Endothelial cell of umbilical vein (primary cell): ENCODE data around the gene ARHGAP29. TPM values are rescaled to one million over a fixed set of nuclear protein-coding genes. Genes with fewer than 3 reads are reported as not detected.

Source experiments
- BruUV-seq: library from RNA; stranded (reverse); fragments of 400-500 nt; replicated peaks from 2 replicates; lab custom pipeline; 2021; lab: Mats Ljungman, UMichigan
- CTCF ChIA-PET: fragments of 300-600, 350-600 bp; sonication (Branson Sonifier 250); formaldehyde crosslinking; loops from one replicate; lab custom pipeline; 2021; ENCODE audit warnings: antibody characterized with exemption, inconsistent platforms; lab: Charles Lee
- POLR2A ChIA-PET: fragments of 300-600, 350-600 bp; sonication (Branson Sonifier 250); formaldehyde crosslinking; loops from one replicate; lab custom pipeline; 2021; ENCODE audit warnings: antibody characterized with exemption, inconsistent platforms; lab: Charles Lee
- DNase-seq: peaks from one replicate; pipeline ENCODE4 v3.0.0-alpha.2; 2011; ENCODE audit warnings: low read depth, low spot score
- FAIRE-seq: peaks from 2 replicates; lab custom pipeline; 2011; peaks lifted over from hg19 to GRCh38; lab: Jason Lieb, UNC
- H2AFZ ChIP-seq: 2 replicates; pipeline ENCODE4 v1.6.0; 2012; ENCODE audit warnings: low read depth, low read length, control low read depth, inconsistent platforms
- H3K27ac ChIP-seq: 2 replicates; pipeline ENCODE4 v1.5.1; 2011; ENCODE audit warnings: low read depth, mild to moderate bottlenecking, control low read depth, low read length, moderate library complexity; ENCODE audit not compliant: insufficient read depth
- H3K27me3 ChIP-seq, 2 experiments: 2 replicates each; pipeline versions ENCODE4 v1.6.0 to v1.6.1; 2011; ENCODE audit warnings: low read length in 2 of 2, mixed read lengths in 1 of 2; ENCODE audit not compliant: control insufficient read depth in 2 of 2, insufficient read depth in 2 of 2
- H3K36me3 ChIP-seq, 2 experiments: 2 replicates in 1 of 2; 3 replicates in 1 of 2; pipeline ENCODE4 v1.5.1; 2011; ENCODE audit warnings: low read length in 2 of 2, mild to moderate bottlenecking in 1 of 2, moderate library complexity in 1 of 2; ENCODE audit not compliant: control insufficient read depth in 2 of 2, insufficient read depth in 2 of 2; ENCODE audit errors: extremely low read depth in 1 of 2
- H3K4me1 ChIP-seq: 3 replicates; pipeline ENCODE4 v1.5.1; 2011; ENCODE audit warnings: mild to moderate bottlenecking, low read length; ENCODE audit not compliant: control insufficient read depth, insufficient read depth; ENCODE audit errors: extremely low read depth
- H3K4me2 ChIP-seq: 2 replicates; pipeline ENCODE4 v1.6.1; 2011; ENCODE audit warnings: low read length, control low read depth, mixed read lengths; ENCODE audit not compliant: insufficient read depth
- H3K4me3 ChIP-seq, 3 experiments: fragments of 200-600 bp in 1 of 3; sonication (generic), shearing (Covaris generic) in 1 of 3; replicated peaks in 1 of 3; 2 replicates each; pipeline ENCODE4 v1.5.1; 2011 to 2016; ENCODE audit warnings: control low read depth in 3 of 3, low read length in 3 of 3, mild to moderate bottlenecking in 2 of 3, inconsistent platforms in 1 of 3, low read depth in 1 of 3, moderate library complexity in 1 of 3; ENCODE audit not compliant: insufficient read depth in 1 of 3
- H3K79me2 ChIP-seq: 2 replicates; pipeline ENCODE4 v1.6.0; 2012; ENCODE audit warnings: low read length, inconsistent platforms; ENCODE audit not compliant: control insufficient read depth, insufficient read depth
- H3K9ac ChIP-seq: replicated peaks from 2 replicates; pipeline ENCODE3; 2011; ENCODE audit warnings: low read length, control low read depth; ENCODE audit not compliant: insufficient read depth; ENCODE audit errors: extremely low read depth
- H3K9me1 ChIP-seq: replicated peaks from 3 replicates; pipeline ENCODE4 v1.6.0; 2011; ENCODE audit warnings: mild to moderate bottlenecking, low read length; ENCODE audit not compliant: control insufficient read depth, insufficient read depth; ENCODE audit errors: extremely low read depth
- H3K9me3 ChIP-seq: replicated peaks from 2 replicates; pipeline ENCODE4 v1.5.1; 2012; ENCODE audit warnings: low read length, inconsistent platforms; ENCODE audit not compliant: control insufficient read depth, insufficient read depth
- H4K20me1 ChIP-seq: replicated peaks from 2 replicates; pipeline ENCODE3; 2011; ENCODE audit warnings: mild to moderate bottlenecking, low read length; ENCODE audit not compliant: control insufficient read depth, insufficient read depth; ENCODE audit errors: extremely low read depth
- CTCF ChIP-seq, 2 donors: IDR thresholded peaks; 1 replicate in 1 of 2; 2 replicates in 1 of 2; pipeline ENCODE4 v1.5.1; 2011; ENCODE audit warnings: low read length in 2 of 2, mild to moderate bottlenecking in 2 of 2, moderate library complexity in 2 of 2, control low read depth in 1 of 2, inconsistent platforms in 1 of 2, low read depth in 1 of 2; ENCODE audit not compliant: insufficient read depth in 1 of 2; ENCODE audit errors: extremely low read depth in 1 of 2
- EZH2 ChIP-seq: IDR thresholded peaks from 2 replicates; pipeline ENCODE4 v1.6.1; 2012; ENCODE audit warnings: borderline replicate concordance, low read depth, mild to moderate bottlenecking, moderate library complexity, low read length, inconsistent platforms; ENCODE audit not compliant: severe bottlenecking
- FOS ChIP-seq: IDR thresholded peaks from 2 replicates; pipeline ENCODE4 v1.6.1; 2011; ENCODE audit warnings: mild to moderate bottlenecking, low read length, moderate library complexity, borderline replicate concordance; ENCODE audit not compliant: insufficient read depth
- GATA2 ChIP-seq: IDR thresholded peaks from 2 replicates; pipeline ENCODE4 v1.7.0; 2011; ENCODE audit warnings: low read depth, mild to moderate bottlenecking, moderate library complexity, mixed read lengths, low read length; ENCODE audit not compliant: insufficient read length, insufficient read depth
- JUN ChIP-seq: IDR thresholded peaks from 2 replicates; pipeline ENCODE4 v1.6.1; 2011; ENCODE audit warnings: borderline replicate concordance, low read depth; ENCODE audit not compliant: insufficient read length, insufficient read depth
- MYC ChIP-seq: IDR thresholded peaks from one replicate; pipeline ENCODE4 v1.6.1; 2011; ENCODE audit warnings: mild to moderate bottlenecking, low read depth, low read length
- POLR2A ChIP-seq: IDR thresholded peaks from 2 replicates; pipeline ENCODE4 v1.6.1; 2012; ENCODE audit warnings: low read depth, mild to moderate bottlenecking, control low read depth, low read length
- POLR2AphosphoS5 ChIP-seq: IDR thresholded peaks from 2 replicates; pipeline ENCODE4 v1.6.1; 2012; ENCODE audit warnings: low read depth, mild to moderate bottlenecking, control low read depth, low read length, moderate library complexity; ENCODE audit not compliant: insufficient read depth
- dilution Hi-C: fragments of 300-500 bp; cut with MboI; formaldehyde crosslinking; loops from one replicate; pipeline ENCODE4 v1.15.0; 2019; ENCODE audit warnings: low sequenced_read_pairs; ENCODE audit not compliant: extremely low pct_ligation_motif_present
- intact Hi-C: fragments of 100-400 bp; cut with micrococcal nuclease; formaldehyde crosslinking; loops from one replicate; pipeline ENCODE4 v1.10.0; 2022
- polyA plus RNA-seq, 4 experiments: library from polyadenylated mRNA; depleted of rRNA in 3 of 4; stranded (reverse) in 3 of 4; unstranded in 1 of 4; fragments of >200 nt; gene quantifications; 2 replicates each; pipeline versions ENCODE4 v1.2.1 to v1.2.3, GENCODE V29; 2011 to 2012; ENCODE audit warnings: missing spikeins in 1 of 4
- total RNA-seq: library from RNA; stranded (reverse); gene quantifications from 2 replicates; pipeline ENCODE4 v1.2.3, GENCODE V29; 2021

Gene ARHGAP29
- total and polyA plus RNA-seq, 2 donors (not counting 3 experiments of a cell fraction or from before 2014, with no cell fraction given), result 56.3 to 199 TPM

- DNase-seq, result no peak
- no peak for FAIRE-seq
- Histone ChIP-seq H3K4me1 (peaks cover 25% of the 10 kb centered on the region), H3K4me2 (no peak overlapping the region), H2AFZ (no peak overlapping the region), H3K4me3 (no peak overlapping the region), H3K27ac (peak overlapping the region; percentile 5), H3K27me3 (no peaks in the 10 kb centered on the region), H3K9ac (no peak overlapping the region), H3K9me3 (no peaks in the 10 kb centered on the region), H3K36me3 (peaks cover 13 to 77% of the 10 kb centered on the region in 2 experiments), H4K20me1 (peaks cover 2% of the 10 kb centered on the region), H3K9me1 (no peaks in the 10 kb centered on the region), H3K79me2 (peaks cover 73% of the 10 kb centered on the region)
- dilution Hi-C loops (no loop called here), intact Hi-C loops (loop anchor here (2.0 kb wide), 1 partner anchor 14 kb away; no protein-coding TSS in a partner anchor)
- POLR2A ChIA-PET, result interaction anchor here (0.7 kb wide), 1 partner anchor 39 kb away, joined by 4 read pairs; no protein-coding TSS in a partner anchor
- CTCF ChIA-PET, result interaction anchor here (0.8 to 3.7 kb wide), 10 partner anchors 11 to 149 kb away, joined by 3 to 40 read pairs (median 6); no protein-coding TSS in a partner anchor
- TF ChIP-seq GATA2 (no peak), CTCF (IDR thresholded peaks at IDR 0.05; ENCODE audit: extremely low read depth in 1 of 2, insufficient read depth in 1 of 2, low read depth in 1 of 2, low read length in 2 of 2) (no peak)
- BruUV-seq, result no TSS peak
Measured at GRCh38 chr1:94186946-94187345, 50.4 kb downstream of the ARHGAP29 start.

GRCh38 chr1:94183197-94183815 lies 54.1 kb downstream of the ARHGAP29 start:
- H3K79me2 ChIP-seq, result peaks cover 57% of the 10 kb centered on the region
- dilution Hi-C loops (no loop called here), intact Hi-C loops (loop anchor here (5.0 kb wide), 1 partner anchor 149 kb away; no protein-coding TSS in a partner anchor)
- peaks cover 29% of the 10 kb centered on the region for H3K4me1 ChIP-seq
- no peak for DNase-seq
- ChIA-PET CTCF (interaction anchor here (0.6 to 4.8 kb wide), 7 partner anchors 10 to 153 kb away, joined by 3 to 45 read pairs (median 10); no protein-coding TSS in a partner anchor), POLR2A (no interaction called here)
- H3K9me3 ChIP-seq, result no peaks in the 10 kb centered on the region
- no peaks in the 10 kb centered on the region for H3K9me1 ChIP-seq
- no peaks in the 10 kb centered on the region for H3K27me3 ChIP-seq
- BruUV-seq, result no TSS peak
- no peak overlapping the region for H2AFZ ChIP-seq
- peaks cover 18 to 69% of the 10 kb centered on the region in 2 experiments for H3K36me3 ChIP-seq
- TF ChIP-seq JUN (no peak), FOS (no peak), CTCF (IDR thresholded peaks at IDR 0.05; ENCODE audit: extremely low read depth in 1 of 2, insufficient read depth in 1 of 2, low read depth in 1 of 2, low read length in 2 of 2) (no peak), POLR2AphosphoS5 (no peak), POLR2A (peak; percentile 4), GATA2 (no peak), EZH2 (no peak), MYC (no peak)
- H3K9ac ChIP-seq, result no peak overlapping the region
- no peak overlapping the region for H3K4me2 ChIP-seq
- H3K4me3 ChIP-seq, result no peak overlapping the region
- no peak for FAIRE-seq
- H3K27ac ChIP-seq, result no peak overlapping the region
- peaks cover 2% of the 10 kb centered on the region for H4K20me1 ChIP-seq
